HG03354 (cell line): ENCODE measurements around the gene TRPM5.

ENCODE experiments used
- ATAC-seq: cut with Tn5 transposase; IDR thresholded peaks from one replicate; pipeline ENCODE4 v1.9.1; 2021; ENCODE audit warnings: mild to moderate bottlenecking; ENCODE audit not compliant: unreplicated experiment, poor library complexity, severe bottlenecking

The TRPM5 gene

GRCh38 chr11:2459016-2459725, 14.9 kb upstream of the TRPM5 start:
- no peak for ATAC-seq

GRCh38 chr11:2458321-2458720, 14.0 kb upstream of the TRPM5 start:
- ATAC-seq: no peak

GRCh38 chr11:2453436-2453835, 9.1 kb upstream of the TRPM5 start:
- ATAC-seq: no peak

GRCh38 chr11:2452321-2453012, 8.2 kb upstream of the TRPM5 start:
- ATAC-seq: no peak

GRCh38 chr11:2451916-2452315, 7.6 kb upstream of the TRPM5 start:
- no peak for ATAC-seq

- no peak for ATAC-seq
Observed at GRCh38 chr11:2451336-2451735, 7.0 kb upstream of the TRPM5 start.

- ATAC-seq: no peak
Observed at GRCh38 chr11:2450321-2451041, 6.2 kb upstream of the TRPM5 start.

- no peak for ATAC-seq
Observed at GRCh38 chr11:2449548-2450320, 5.4 kb upstream of the TRPM5 start.

GRCh38 chr11:2448661-2449547, 4.6 kb upstream of the TRPM5 start:
- no peak for ATAC-seq

GRCh38 chr11:2447951-2448650, 3.8 kb upstream of the TRPM5 start:
- ATAC-seq: no peak

GRCh38 chr11:2447253-2447950, 3.1 kb upstream of the TRPM5 start:
- ATAC-seq: no peak

GRCh38 chr11:2446590-2447252, 2.4 kb upstream of the TRPM5 start:
- no peak for ATAC-seq

- ATAC-seq: no peak
Observed at GRCh38 chr11:2445746-2446551, 1.6 kb upstream of the TRPM5 start.

GRCh38 chr11:2444821-2445745, 769 bp upstream of the TRPM5 start, which contains the start of gene KCNQ1:
Gene KCNQ1, plus strand, starts transcription at chr11:2445008. Its CDS starts 91 bp downstream, at chr11:2445099.
- no peak for ATAC-seq

GRCh38 chr11:2443406-2443805, 908 bp downstream of the TRPM5 start:
- ATAC-seq: no peak

GRCh38 chr11:2442589-2442988, 1.7 kb downstream of the TRPM5 start:
- no peak for ATAC-seq
